Caco-2 (cell line): Measurements from ENCODE around the gene TDRKH. TPM values are rescaled to one million over a fixed set of nuclear protein-coding genes. Genes with fewer than 3 reads are reported as not detected.

Source experiments
- BruUV-seq: library from RNA; stranded (reverse); fragments of 400-500 nt; replicated peaks from 2 replicates; lab custom pipeline; 2021; lab: Mats Ljungman, UMichigan
- CTCF ChIA-PET: fragments of 300-600 bp; sonication (Branson Sonifier 250); formaldehyde crosslinking; loops from one replicate; lab custom pipeline; 2022; ENCODE audit warnings: antibody characterized with exemption; lab: Charles Lee
- POLR2A ChIA-PET: fragments of 300-600 bp; sonication (Branson Sonifier 250); formaldehyde crosslinking; loops from one replicate; lab custom pipeline; 2022; ENCODE audit warnings: antibody characterized with exemption; lab: Charles Lee
- DNase-seq, 2 experiments: peaks; one replicate each; pipeline versions ENCODE4 v3.0.0 to v3.0.0-alpha.2; 2020 to 2022
- H3K27me3 ChIP-seq: replicated peaks from 2 replicates; pipeline ENCODE4 v1.6.0; 2011; ENCODE audit warnings: low read length; ENCODE audit not compliant: control insufficient read depth, insufficient read depth
- H3K36me3 ChIP-seq: 2 replicates; pipeline ENCODE4 v1.5.1; 2011; ENCODE audit warnings: low read length; ENCODE audit not compliant: control insufficient read depth, insufficient read depth
- H3K4me1 ChIP-seq: fragments of 250-450 bp; sonication (Bioruptor Pico); 2 replicates; pipeline ENCODE4 v1.5.1; 2020; ENCODE audit warnings: mild to moderate bottlenecking
- H3K4me3 ChIP-seq: 2 replicates; pipeline ENCODE4 v1.5.1; 2011; ENCODE audit warnings: low read depth, mild to moderate bottlenecking, control low read depth, low read length
- H3K9me3 ChIP-seq: fragments of 250-450 bp; sonication (Bioruptor Pico); 2 replicates; pipeline ENCODE4 v1.5.1; 2020; ENCODE audit warnings: mild to moderate bottlenecking, moderate library complexity
- H3K27ac Mint-ChIP-seq: one replicate; pipeline ENCODE4 v1.8.0; 2022; ENCODE audit warnings: mixed read lengths; ENCODE audit not compliant: unreplicated experiment
- H3K27me3 Mint-ChIP-seq: one replicate; pipeline ENCODE4 v1.8.0; 2022; ENCODE audit warnings: mixed read lengths; ENCODE audit not compliant: insufficient read depth, unreplicated experiment
- H3K36me3 Mint-ChIP-seq: one replicate; pipeline ENCODE4 v1.8.0; 2022; ENCODE audit warnings: mild to moderate bottlenecking, mixed read lengths; ENCODE audit not compliant: insufficient read depth, unreplicated experiment
- H3K4me1 Mint-ChIP-seq: one replicate; pipeline ENCODE4 v1.8.0; 2022; ENCODE audit warnings: low read depth, mixed read lengths; ENCODE audit not compliant: unreplicated experiment
- H3K4me3 Mint-ChIP-seq: one replicate; pipeline ENCODE4 v1.8.0; 2022; ENCODE audit warnings: mild to moderate bottlenecking, moderate library complexity, mixed read lengths; ENCODE audit not compliant: unreplicated experiment
- H3K9me3 Mint-ChIP-seq: one replicate; pipeline ENCODE4 v1.8.0; 2022; ENCODE audit warnings: mixed read lengths; ENCODE audit not compliant: unreplicated experiment
- CTCF ChIP-seq, 2 experiments: fragments of 200-600 bp in 1 of 2; IDR thresholded peaks; 1 replicate in 1 of 2; 2 replicates in 1 of 2; pipeline versions ENCODE4 v1.5.1 to v1.8.0; 2011 to 2022; ENCODE audit warnings: antibody characterized with exemption in 1 of 2, control low read depth in 1 of 2, inconsistent platforms in 1 of 2, low read depth in 1 of 2, low read length in 1 of 2, mild to moderate bottlenecking in 1 of 2, moderate library complexity in 1 of 2; ENCODE audit not compliant: insufficient read depth in 1 of 2, severe bottlenecking in 1 of 2, unreplicated experiment in 1 of 2
- intact Hi-C: fragments of 100-400 bp; cut with micrococcal nuclease; formaldehyde crosslinking; loops from one replicate; pipeline ENCODE4 v1.10.0; 2022; ENCODE audit not compliant: unreplicated experiment
- total RNA-seq: library from RNA; stranded (reverse); gene quantifications from 2 replicates; pipeline ENCODE4 v1.2.3, GENCODE V29; 2022

TDRKH gene
- total RNA-seq, 1 experiment from 2014 or later: 15.0 TPM

DNA sequence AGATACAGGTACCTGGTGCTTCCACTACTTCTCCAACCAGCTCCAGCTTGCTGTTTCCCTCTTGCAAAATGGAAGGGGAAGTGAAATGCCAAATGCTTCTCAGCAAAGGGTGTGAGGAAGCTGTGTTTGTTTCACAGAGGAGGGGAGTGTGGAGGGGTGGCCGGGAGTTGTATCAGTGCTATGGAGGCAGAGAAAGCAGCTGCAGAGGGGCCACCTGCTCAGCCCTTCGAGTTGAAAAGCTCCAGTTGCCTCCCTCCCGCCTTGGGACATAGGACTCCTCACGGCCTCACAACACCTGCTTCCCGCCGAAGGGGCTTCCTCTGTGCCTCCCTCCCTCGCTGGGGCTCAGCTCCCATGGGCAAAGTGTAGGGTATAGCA lies 27.0 kb upstream of the TDRKH start:
- Mint-ChIP-seq H3K4me3 (no peak overlapping the region), H3K4me1 (no peaks in the 10 kb centered on the region), H3K36me3 (no peaks in the 10 kb centered on the region), H3K27ac (no peak overlapping the region), H3K27me3 (peaks cover 5% of the 10 kb centered on the region), H3K9me3 (no peaks in the 10 kb centered on the region)
- TF ChIP-seq CTCF (IDR thresholded peaks at IDR 0.05; ENCODE audit: insufficient read depth in 1 of 2, low read depth in 1 of 2, low read length in 1 of 2, severe bottlenecking in 1 of 2, unreplicated experiment in 1 of 2): no peak
- no peaks in the 10 kb centered on the region for H3K36me3 ChIP-seq
- no peaks in the 10 kb centered on the region for H3K4me1 ChIP-seq
- no peak overlapping the region for H3K4me3 ChIP-seq
- no peaks in the 10 kb centered on the region for H3K9me3 ChIP-seq
- H3K27me3 ChIP-seq: no peaks in the 10 kb centered on the region; the same call in none of the 2 replicates
- ChIA-PET CTCF (interaction anchor here (0.8 kb wide), 1 partner anchor 19 kb away, joined by 3 read pairs; no protein-coding TSS in a partner anchor), POLR2A (no interaction called here)
- no peak for DNase-seq
- BruUV-seq: no TSS peak
- intact Hi-C loops: no loop called here

DNA sequence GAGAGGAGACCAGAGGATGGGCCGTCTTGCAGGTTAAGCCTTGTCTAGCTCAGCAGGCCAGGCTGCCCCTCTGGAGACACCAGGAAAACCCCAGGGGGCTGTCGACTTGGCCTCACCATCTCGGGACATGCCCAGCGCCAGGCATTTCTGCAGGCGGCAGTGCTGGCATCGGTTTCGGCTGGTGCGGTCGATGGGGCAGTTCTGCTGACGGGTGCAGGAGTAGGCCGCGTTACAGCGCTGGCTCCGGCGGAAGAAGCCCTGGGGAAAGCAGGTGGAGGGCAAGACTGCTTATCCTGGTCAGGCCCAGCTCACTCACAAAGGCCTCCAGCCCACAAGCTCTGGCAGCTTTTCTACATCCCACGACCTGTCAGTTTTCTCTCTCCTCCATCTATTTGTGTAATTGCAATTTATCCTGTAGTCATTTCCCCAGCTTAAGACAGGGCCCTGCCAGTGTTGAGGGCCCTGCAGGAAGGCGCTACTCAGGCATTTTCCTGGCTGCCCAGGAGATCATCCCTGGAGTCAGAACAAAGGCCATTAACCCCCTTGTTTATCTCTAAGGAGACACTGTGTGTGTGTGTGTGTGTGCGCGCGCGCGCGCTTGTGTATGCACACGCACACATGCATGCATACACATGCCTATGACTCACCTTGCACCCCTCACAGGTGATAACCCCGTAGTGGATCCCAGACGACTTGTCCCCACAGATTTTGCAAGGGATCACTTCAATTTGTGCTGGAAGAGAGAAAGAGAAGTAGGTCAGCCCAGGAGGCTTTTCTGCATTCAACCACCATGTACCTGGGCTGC lies 26.4 kb upstream of the TDRKH start:
- ChIA-PET POLR2A (no interaction called here), CTCF (interaction anchor here (0.8 kb wide), 1 partner anchor 20 kb away, joined by 3 read pairs; no protein-coding TSS in a partner anchor)
- Histone ChIP-seq H3K36me3 (no peaks in the 10 kb centered on the region), H3K4me3 (no peak overlapping the region), H3K9me3 (no peaks in the 10 kb centered on the region), H3K4me1 (no peaks in the 10 kb centered on the region), H3K27me3 (no peaks in the 10 kb centered on the region; the same call in none of the 2 replicates)
- no TSS peak for BruUV-seq
- TF ChIP-seq CTCF (IDR thresholded peaks at IDR 0.05; ENCODE audit: insufficient read depth in 1 of 2, low read depth in 1 of 2, low read length in 1 of 2, severe bottlenecking in 1 of 2, unreplicated experiment in 1 of 2): no peak
- Mint-ChIP-seq H3K4me1 (no peaks in the 10 kb centered on the region), H3K27ac (no peak overlapping the region), H3K27me3 (peaks cover 5% of the 10 kb centered on the region), H3K4me3 (no peak overlapping the region), H3K9me3 (no peaks in the 10 kb centered on the region), H3K36me3 (no peaks in the 10 kb centered on the region)
- intact Hi-C loops: no loop called here
- no peak for DNase-seq

GRCh38 chr1:151815716-151816327 lies 25.5 kb upstream of the TDRKH start:
- Mint-ChIP-seq H3K36me3 (no peaks in the 10 kb centered on the region), H3K27ac (no peak overlapping the region), H3K9me3 (no peaks in the 10 kb centered on the region), H3K4me1 (no peaks in the 10 kb centered on the region), H3K27me3 (peaks cover 5% of the 10 kb centered on the region), H3K4me3 (no peak overlapping the region)
- no peaks in the 10 kb centered on the region for H3K9me3 ChIP-seq
- H3K36me3 ChIP-seq: no peaks in the 10 kb centered on the region
- intact Hi-C loops: no loop called here
- no peak overlapping the region for H3K4me3 ChIP-seq
- H3K4me1 ChIP-seq: no peaks in the 10 kb centered on the region
- POLR2A ChIA-PET: no interaction called here
- DNase-seq: no peak
- CTCF ChIA-PET: interaction anchor here (0.9 kb wide), 1 partner anchor 21 kb away, joined by 3 read pairs; no protein-coding TSS in a partner anchor
- TF ChIP-seq CTCF (IDR thresholded peaks at IDR 0.05; ENCODE audit: insufficient read depth in 1 of 2, low read depth in 1 of 2, low read length in 1 of 2, severe bottlenecking in 1 of 2, unreplicated experiment in 1 of 2): no peak
- H3K27me3 ChIP-seq: no peaks in the 10 kb centered on the region; the same call in 1 of the 2 replicates
- BruUV-seq: no TSS peak
